Measurements from ENCODE around the gene LPCAT1. TPM values are rescaled to one million over a fixed set of nuclear protein-coding genes. Genes with fewer than 3 reads are reported as not detected.
"Not testable (repeated sequence)": the region's sequence is repeated elsewhere in the genome, so short reads cannot be mapped to it uniquely, and the experiment has no call there.

The LPCAT1 gene
- total RNA-seq, 1 donor from 2014 or later: 8.9 TPM

DNA sequence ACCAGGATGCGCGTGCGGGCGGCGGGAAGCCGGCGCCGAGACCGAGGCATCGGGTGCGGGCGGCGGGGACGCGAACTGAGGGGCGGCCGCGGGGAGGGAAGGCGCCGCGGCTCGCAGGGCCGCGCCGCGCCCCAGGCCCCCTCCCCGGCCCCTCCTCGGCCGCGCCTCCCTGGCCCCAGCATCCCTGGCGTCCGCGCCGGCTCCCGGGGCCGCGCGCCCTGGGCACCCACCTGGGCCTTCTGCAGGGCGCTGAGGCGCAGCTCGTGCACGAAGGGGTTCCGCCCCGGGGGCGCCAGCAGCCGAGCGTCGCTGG, 324 bp downstream of the LPCAT1 start:
- no peak for ATAC-seq
- no peak for DNase-seq (ENCODE audit: low spot score)

DNA sequence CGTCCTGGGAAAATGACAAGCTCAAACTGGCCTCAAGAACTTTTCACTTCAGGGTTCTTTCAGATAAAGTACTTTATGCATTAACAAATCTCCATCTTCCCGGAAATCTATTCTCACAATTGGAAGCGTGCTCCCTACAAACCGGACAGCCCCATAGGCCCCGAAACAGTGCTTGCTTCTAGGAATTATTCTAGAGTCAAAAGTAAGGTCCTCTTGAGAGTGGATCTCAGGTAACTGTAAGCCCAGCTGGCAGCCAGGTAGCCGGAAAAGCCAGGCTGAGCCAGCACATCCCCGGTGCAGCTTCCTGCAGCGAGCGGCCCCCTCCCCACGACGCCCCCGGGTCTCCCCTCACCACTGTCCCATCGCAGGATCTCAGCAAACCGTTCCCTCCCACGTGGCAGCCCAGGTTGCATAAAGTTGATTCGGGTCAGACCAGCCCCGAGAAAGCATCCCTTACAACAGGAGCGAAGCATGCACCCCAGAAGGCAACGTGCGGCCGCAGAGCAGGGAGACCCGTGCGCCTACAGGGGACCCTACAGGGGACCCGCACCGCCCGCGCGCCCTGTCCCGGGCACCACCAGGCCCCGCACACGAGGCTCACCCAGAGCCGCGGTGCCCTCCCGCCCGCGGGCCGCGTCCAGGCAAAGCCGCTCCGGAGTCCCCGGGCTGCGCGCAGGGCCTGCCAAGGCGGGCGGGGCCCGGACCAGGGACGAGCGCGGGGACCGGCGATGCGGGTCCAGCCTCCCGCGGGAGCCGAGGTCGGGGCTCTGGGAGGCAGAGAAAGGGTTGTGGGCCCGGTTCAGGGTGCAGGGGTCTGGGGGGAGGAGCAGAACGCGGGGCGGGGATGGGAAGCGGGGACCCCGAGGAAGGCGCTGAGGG, 920 bp downstream of the LPCAT1 start:
- DNase-seq (ENCODE audit: low spot score) (peak; percentile 50), ATAC-seq (peak; percentile 54)

DNA sequence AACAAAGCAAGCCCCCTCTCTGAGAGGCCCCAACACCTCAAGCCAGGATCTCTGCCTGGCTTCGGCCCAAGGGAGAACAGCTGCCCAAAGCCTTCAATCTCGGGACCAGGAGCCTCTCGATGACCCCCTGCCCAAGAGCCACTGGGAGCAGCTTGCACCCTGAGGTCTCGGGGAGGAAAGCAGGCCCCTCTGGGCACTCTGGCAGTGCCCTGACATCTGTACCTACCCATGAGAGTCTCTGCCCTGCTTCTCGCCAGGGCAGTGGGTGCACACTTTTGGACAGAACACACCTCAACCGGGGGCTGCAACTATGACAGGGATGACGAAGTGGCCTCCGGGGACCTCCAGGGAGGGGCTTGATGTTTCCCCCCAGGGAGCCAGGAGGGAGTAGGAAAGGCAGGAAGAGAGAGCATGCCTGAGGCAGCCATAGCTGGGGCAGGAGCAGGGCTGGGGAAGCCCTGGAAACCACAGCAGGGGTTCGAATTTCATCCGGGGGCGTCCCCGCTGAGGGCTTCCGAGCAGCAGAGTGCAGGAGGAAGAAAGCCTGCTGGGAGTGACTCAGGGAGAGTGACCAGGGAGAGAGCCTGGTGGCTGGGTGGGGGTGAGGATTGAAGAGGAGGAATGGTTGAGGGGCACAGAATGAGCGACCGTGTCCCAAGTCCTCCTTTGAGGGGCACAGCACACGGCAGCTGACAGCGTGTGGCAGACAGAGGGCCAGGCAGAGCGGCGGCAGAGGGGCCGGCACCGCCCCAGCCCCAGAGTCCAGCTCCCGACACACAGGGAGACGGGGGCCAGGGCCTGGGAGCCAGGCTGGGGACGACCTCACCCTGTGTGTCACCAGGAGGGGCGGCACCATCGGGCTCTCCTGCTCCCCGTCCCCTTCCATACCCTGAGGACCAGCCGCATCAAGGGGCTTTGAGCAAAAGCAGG, 1.8 kb downstream of the LPCAT1 start:
- peak; percentile 43 for DNase-seq (ENCODE audit: low spot score)
- no peak for ATAC-seq

DNA sequence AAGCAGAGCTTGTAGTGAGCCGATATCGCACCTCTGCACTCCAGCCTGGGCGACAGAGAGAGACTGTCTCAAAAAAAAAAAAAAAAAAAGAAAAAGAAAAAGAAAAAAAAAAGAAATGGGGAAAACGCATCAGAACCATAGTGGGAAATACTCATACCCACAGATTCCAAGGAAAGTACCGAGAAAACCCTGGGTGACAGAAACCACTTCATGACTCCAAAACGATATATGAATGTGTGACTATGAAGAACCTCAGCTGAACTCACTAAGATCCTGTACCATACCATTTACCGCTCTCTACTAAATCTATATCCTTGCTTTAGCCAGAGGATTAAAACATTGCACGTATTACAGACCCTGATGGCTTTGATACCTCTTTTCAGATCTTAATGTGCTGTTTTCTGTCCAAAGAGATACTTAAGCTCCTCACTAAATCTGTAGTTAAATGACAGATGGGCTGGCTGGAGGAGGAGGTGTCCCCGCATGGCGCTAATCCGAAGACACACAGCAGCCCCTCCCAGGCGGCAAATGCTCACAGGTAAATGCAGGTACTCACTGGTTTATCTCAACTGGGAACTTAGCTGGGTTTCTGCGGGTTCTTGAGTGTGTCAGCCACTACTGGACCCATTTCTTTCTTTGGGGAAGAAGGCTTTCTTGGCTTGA, 2.8 kb downstream of the LPCAT1 start:
- ATAC-seq (no peak), DNase-seq (ENCODE audit: low spot score) (peak; percentile 31)

DNA sequence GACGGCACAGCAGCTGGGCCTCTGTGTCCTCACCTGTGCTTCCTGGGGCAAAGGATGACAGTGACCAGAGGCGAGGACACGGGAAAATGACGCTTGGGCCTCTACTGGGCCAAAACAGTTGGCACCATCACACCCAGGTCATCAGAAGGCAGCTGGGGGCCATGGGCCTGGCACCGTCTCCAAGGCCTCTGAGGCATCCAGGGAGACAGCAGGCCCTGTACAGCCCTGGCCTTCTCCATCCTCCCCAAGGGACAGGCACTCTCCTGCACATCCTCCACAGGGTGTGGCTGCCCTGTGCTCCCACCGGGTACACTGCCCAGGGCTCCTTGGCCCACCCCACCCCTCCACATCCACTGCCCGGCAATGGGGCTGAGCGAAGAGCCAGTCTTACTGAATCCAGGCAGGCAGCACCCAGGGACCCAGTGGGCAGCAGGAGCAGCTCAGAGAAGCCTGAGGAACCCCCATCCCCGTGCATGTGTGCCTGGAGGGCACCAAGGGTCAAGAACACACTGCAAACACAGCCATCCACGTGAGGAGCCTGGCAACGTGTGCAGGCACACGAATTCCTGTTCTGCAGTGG, 4.0 kb downstream of the LPCAT1 start:
- DNase-seq (ENCODE audit: low spot score): peak; percentile 41

DNA sequence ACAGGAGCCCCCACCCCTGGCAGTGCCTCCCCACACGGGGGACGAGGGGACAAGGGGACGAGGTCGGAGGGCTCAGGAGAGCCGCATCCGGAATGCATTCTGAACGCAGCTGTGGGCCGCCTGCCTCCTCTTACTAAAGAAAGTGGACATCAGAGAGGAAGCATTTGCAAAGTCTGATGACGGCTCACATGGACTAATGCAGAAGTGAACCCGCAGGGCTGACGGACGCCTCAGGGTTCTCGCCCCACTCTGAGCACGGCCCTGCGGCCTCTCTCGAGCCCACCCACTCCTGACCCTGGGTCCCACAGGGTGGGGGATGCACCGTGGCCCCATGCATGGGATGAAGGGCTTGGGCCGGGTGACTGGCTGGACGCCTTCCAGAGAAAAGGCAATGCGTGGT, 5.9 kb downstream of the LPCAT1 start:
- ATAC-seq: peak; percentile 37
- DNase-seq (ENCODE audit: low spot score): peak; percentile 45

More for the DNA sequence above, 4.0 kb downstream of the LPCAT1 start:
- ATAC-seq: no peak

DNA sequence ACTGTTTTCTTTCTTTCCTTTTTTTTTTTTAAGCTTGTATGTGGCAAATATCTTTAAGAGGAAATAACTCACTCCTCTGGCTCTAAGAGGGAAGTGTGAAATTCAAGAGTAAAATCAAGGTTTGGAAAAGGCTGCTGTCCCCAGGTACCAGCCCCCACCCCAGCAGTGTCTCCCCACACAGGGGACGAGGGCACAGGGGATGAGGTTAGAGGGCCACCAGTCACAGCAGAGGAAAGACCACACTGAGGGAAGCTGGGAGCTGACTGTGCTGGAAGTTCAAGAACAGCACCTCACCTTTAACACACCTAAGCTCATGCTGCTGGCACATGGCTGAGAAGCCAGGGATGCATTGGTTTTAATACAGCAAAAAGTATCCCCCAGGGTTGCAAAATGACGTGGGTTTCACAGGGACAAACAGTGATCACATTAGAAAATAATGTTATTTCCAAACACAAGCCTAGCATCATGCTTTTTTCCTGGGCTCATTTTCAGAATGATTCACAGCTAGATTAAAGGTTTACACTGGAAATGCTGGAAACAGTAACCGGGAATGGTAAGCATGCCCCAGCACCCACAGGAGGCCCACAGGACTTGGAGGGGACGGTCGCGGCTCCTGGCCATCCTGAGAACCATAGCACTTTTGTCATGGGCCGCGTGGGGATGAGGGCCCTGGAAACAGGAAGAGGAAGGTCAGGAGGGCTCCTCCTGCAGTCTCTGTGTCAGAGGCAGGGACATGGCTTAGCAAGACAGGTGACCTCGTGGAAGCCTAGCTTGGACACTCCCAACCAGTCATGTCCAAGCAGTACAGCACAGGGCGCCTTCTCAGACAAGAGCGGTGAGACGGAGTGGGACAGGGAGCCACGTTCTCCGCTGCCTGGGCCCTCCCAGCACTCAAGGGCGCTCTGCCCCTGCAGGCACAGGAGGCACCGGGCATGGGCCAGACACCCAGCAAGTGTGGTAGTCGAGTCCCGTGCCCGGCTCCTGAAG, 6.9 kb downstream of the LPCAT1 start:
- ATAC-seq: peak; percentile 31
- peak; percentile 44 for DNase-seq (ENCODE audit: low spot score)

DNA sequence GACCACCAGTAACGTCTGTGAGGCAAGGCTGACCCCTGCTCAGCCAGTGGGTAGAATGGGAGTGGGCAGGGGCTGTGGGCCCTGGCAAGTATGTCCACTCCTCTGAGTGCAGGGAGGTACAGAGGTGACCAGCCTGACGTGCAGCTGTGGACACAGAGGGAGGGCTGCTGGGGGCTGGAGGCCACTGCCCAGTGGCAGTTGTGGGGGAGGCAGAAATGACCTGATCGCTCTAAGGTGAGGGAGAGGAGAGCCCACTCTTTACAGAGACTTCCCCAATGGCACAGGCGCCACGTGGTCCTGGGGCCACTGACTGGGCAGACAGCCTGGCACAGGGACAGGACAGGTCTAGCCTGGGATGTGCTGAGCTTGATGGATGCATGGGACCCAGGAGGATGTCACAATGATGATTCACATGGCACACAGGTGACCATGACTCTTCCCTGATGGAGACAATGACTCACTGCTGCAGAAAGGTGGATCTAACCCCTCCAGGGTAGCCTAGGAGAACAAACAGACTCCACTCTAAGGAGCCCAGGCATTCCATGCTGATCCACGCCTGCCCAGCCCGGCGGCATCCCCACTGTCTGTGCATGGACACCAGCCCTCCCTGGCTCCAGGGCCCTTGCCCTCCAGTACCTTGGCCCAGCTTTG, 7.7 kb downstream of the LPCAT1 start:
- ATAC-seq: no peak

DNA sequence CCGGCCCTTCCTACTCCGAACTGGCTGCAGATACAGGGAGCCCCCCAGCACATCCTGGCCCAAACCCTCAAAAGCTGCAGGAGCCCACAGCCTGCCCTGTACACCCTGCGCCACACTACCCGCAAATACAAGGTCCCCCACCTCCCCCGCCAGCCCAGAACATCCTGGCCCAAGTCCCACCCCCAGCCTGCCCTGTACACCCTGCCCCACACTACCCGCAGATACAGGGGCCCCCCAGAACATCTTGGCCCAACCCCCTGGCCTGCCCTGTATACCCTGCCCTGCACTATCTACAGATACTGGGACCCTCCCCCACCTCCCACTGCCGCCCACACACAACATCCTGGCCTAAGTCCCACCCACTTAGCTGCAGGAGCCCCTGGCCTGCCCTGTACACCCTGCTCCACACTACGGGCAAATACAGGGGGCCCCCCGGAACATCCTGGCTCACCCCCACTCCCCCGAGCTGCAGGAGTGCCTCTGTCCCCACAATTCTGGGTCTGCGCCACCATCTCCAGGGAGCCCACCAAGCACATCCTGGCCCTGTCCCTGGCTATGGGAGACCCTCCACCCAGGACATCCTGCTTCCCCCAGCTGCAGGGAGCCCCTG, 8.3 kb downstream of the LPCAT1 start:
- ATAC-seq: no peak
- DNase-seq (ENCODE audit: low spot score): peak; percentile 42

More for the DNA sequence above, 7.7 kb downstream of the LPCAT1 start:
- DNase-seq (ENCODE audit: low spot score): peak; percentile 41

DNA sequence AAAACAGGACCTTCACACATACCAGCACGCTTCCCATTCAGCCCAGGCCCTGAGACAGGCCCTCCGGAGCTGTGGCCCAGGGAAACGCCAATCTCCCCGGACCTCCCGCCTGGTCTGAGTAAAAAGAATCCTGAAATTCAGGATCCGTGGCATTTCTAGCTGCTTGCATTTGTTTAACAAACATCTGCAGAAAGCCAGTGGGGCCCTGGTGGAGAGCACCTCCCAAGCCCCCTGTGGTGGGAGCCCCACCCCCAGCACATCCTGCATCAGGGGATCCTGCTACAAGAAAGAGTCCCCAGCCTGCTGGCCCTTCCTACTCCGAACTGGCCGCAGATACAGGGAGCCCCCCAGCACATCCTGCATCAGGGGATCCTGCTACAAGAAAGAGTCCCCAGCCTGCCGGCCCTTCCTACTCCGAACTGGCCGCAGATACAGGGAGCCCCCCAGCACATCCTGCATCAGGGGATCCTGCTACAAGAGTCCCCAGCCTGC, 8.9 kb downstream of the LPCAT1 start:
- DNase-seq (ENCODE audit: low spot score): not testable (repeated sequence)

DNA sequence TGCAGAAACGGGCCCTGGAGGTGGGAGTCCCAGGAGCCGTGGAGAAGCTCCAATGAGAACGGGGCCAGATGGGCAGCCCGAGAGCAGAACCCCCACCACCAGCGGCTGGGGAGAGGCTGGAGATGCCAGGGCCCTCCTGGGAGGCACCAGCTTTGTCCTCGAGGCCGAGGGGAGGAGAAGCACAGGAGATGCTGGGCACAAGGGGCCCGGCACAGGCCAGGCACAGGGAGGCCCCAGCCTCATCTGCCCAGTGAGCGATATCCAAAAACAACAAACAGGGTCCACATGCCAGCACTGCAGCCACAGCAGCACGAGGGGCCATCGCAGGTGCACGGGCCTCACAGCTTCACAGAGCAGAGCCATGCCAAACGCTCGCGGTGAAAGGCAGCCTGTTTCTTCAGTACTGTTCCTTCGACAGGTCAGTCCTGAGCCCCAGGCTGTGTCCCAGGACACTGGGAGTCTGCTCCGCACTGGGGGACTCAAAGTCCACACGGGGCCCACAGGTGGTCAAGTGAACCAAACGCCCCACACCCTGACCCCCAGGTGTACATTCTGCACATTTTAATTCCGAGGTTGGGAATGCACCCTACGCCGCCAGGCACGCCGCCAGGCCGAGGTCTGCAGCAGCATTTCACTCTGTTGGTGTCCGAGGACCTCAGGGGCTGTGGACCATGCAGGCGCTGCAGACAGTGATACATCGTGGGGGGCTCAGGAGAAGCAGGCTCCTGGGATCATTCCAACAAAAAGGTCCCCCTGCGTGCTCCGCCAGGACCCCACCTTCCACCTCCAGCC, 9.5 kb downstream of the LPCAT1 start:
- peak; percentile 42 for DNase-seq (ENCODE audit: low spot score)
- no peak for ATAC-seq

More for the DNA sequence above, 8.9 kb downstream of the LPCAT1 start:
- ATAC-seq: not testable (repeated sequence)

DNA sequence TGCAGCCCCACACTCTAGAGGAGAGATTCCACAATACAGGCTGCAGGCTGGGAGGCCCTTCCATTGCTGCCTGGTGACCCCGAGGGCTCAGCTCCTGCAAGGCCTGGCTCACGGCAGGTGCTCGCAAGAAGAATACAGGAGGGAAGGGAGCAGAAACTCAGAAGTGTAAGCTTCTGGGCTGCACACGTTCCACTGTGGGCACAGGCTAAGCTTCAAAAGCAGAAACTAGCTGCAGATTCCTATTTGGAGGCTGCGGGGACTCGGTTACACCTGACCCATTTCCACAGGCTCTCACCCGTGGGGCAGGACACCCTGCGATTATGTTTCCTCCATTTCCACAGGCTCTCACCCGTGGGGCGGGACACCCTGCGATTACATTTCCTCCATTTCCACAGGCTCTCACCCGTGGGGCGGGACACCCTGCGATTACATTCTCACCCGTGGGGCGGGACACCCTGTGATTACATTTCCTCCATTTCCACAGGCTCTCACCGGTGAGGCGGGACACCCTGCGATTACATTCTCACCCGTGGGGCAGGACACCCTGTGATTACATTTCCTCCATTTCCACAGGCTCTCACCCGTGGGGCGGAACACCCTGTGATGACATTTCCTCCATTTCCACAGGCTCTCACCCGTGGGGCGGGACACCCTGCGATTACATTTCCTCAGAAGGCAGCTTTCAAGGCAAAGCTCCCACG, 10.3 kb downstream of the LPCAT1 start:
- ATAC-seq: no peak
- DNase-seq (ENCODE audit: low spot score): peak; percentile 44

DNA sequence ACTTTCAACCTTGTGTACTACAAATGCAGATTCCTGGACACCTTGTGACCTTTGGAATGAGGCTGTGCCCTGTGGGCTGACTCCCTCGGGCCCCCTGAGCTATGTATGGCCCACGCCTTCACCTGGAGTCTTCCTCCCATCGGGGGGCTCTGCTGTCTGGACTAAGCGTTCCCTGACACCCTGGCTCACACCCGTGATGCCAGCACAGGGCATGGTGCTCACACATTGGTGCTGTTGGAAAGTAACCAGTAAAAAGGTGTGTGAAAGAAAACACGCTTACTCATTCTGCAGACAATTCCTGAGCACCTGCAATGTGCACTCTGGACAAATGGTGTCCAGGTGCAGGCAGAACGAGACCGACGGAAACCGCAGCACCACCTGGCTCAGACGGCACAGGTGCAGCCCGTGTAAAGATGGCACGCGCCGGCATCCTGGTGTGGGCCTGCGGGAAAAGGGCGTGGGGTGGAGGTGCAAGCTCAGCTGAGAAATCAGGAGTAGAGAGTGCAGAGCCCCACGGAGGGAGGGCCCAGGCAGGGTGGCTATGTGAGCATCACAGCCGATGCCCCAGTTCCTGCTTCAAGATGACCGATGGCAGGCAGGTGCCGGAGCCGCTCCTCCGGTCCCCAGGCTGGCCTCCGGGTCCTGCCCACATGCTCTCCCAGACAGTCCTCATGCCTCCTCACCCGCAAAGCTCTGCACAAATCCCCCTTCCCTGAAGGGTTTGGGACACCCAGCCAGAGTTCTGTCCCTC, 11.0 kb downstream of the LPCAT1 start:
- DNase-seq (ENCODE audit: low spot score): no peak

DNA sequence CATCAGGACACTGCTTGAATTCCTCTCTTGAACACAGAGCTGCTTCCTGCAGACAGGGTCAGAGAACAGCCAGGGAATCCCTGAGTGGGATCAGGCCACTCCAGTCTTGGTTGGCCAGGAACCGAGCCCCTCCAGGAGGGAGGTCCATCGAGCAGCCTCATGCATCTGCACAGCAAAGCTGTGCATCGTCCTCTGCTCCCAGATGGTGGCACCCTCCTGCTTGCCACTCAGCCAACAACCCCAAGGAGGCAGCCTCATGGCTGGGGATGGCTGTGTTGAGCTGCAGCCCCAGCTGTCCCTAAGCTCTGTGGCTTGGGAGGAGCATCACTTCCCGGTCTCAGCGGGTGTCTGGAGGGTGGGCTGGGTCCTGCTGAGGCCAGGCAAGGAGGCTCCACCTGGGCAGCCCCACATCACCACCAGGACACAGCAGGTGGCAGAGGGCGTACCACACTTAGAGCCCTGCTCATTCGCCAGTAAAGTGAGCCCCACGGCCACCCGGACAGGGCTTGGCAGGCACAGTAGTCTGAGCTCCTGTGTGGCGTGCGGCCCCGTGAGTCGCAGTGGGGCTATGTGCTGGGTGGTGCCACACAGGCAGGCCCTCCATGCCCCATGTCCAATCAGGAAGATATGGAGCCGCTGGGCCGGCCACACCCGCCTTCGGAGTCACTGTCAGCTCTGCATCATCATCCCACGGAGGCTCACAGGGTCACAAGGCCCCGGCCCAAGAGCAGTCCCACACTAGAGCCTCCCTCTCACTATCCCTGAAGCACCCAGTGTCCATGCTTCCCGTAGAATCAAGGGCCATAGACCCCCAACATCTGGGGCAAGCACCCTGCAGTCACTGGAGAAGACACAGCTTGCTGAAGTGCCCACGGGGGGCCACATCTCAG, 11.9 kb downstream of the LPCAT1 start:
- DNase-seq (ENCODE audit: low spot score) (peak; percentile 43), ATAC-seq (peak; percentile 51)

More for the DNA sequence above, 11.0 kb downstream of the LPCAT1 start:
- ATAC-seq: no peak

DNA sequence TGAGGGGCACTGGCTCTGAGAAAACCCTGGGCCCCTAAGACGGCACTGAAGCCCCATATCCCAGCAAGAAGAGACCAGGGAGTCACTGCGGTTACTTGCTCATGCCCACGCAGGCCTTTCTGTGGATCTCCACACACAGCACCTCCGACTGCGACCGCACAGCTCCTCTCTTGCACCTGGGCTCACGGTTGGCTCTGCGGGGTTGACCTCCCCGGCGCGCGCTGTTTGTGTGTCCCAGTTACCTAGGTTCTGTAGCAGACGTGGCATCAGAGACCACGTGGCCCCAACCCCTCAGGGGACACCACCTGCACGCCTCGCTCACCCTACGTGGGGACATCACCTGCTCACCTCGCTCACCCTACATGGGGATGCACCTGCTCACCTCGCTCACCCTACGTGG, 12.7 kb downstream of the LPCAT1 start:
- ATAC-seq (no peak), DNase-seq (ENCODE audit: low spot score) (no peak)

Measured in left lobe of liver (tissue), 2 donors.